Right ventricle myocardium superior (tissue), 1 donor: Measurements from ENCODE around the gene TIGD6. TPM values are rescaled to one million over a fixed set of nuclear protein-coding genes. Genes with fewer than 3 reads are reported as not detected.

Source experiments
- ATAC-seq: fragments of 200-7000 bp; cut with Tn5 transposase; one replicate; pipeline ENCODE4 v1.9.1; 2020; ENCODE audit warnings: mild to moderate bottlenecking; ENCODE audit not compliant: poor library complexity
- DNase-seq: peaks from one replicate; pipeline ENCODE4 v3.0.0-alpha.2; 2020
- intact Hi-C: fragments of 100-400 bp; cut with DNase I; formaldehyde crosslinking; loops from one replicate; pipeline ENCODE4 v1.11.2; 2022
- total RNA-seq: library from RNA; stranded (reverse); fragmentation: NEBNext Ultra II Directional; extraction: Animal tissue kit (Norgen Biotek cat#: 25700); gene quantifications from one replicate; pipeline ENCODE4 v1.2.1, GENCODE V29; 2021
- donor health status: DM: no; HTN: yes; CAD: no; lungs with severe emphysema.

The TIGD6 gene
- total RNA-seq, 1 donor from 2014 or later: 1.9 TPM

DNA sequence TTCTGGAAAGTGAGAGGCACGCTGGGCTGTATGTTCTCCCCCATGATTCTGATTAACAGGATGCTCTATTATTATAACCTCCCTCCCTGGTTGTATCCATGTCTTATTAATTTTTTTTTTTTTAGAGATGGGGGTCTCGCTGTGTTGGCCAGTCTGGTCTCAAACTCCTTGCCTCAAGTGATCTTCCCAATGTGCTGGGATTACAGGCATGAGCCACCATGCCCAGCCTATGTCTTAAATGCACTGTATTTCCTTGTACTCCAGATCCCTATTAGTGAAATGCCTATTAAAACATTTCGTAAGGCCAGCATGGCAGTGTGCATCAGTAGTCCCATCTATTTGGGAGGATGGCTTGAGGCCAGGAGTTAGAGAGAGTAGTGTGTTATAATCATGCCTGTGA lies 7.0 kb downstream of the TIGD6 start:
- intact Hi-C loops: loop anchor here (5.0 kb wide), 1 partner anchor 161 kb away; no protein-coding TSS in a partner anchor

DNA sequence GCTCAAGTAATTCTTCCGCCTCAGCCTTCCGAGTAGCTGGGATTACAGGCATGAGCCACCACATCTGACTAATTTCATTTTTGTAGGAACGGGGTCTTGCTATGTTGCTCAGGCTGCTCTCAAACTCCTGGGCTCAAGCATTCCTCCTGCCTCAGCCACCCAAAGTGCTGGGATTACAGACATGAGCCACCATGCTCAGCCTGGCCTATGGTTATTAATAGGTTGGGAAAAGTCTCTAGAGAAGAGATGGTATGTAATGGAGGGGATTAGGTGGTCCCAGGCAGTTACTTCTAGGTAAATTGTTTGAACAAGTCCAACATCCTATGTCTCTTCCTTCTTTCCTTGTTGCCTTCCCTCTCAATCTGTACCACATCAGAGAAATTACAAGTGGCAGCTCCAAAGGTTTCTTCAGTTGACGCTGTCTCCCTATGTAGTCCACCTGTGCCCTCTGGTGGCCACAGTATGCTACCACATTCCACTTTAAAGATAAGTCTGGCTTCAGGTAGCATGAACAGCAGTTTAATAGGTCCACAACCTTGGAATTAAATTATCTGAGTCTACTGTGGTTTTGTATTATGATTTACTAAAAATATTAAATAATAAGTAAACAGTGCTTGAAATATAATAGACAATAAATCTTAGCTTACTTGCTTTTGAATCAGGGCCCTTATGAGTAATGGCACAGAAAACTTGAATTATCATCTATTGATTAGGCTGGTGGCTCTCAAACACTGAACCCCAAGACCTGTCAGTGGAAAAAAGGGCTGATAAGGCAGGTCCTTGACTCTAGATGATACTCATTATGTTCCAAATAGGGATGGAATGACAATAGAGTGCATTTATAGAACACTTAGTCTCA lies 9.7 kb downstream of the TIGD6 start:
- intact Hi-C loops: loop anchor here (2.0 to 5.0 kb wide), 2 partner anchors 158 to 354 kb away; no protein-coding TSS in a partner anchor
- ATAC-seq (peak; percentile 85), DNase-seq (peak; percentile 64)

More for the DNA sequence above, 7.0 kb downstream of the TIGD6 start:
- ATAC-seq (no peak), DNase-seq (no peak)

DNA sequence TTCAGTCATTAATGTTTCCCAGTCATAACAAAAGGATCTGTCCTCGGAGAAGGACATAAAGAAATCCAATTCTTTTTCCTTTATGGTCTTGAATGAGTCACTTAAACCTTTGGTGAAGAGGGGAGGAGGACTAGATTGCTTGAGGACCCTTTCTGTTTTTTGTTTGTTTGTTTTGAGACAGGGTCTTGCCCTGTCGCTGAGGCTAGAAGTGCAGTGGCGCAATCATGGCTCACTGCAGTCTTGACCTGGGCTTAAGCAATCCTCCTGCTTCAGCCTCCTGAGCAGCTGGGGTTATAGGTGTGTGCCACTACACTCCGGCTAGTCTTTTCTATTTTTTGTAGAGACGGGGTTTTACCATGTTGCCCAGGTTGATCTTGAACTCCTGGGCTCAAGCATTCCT lies 12.3 kb downstream of the TIGD6 start:
- no peak for DNase-seq
- intact Hi-C loops: no loop called here

DNA sequence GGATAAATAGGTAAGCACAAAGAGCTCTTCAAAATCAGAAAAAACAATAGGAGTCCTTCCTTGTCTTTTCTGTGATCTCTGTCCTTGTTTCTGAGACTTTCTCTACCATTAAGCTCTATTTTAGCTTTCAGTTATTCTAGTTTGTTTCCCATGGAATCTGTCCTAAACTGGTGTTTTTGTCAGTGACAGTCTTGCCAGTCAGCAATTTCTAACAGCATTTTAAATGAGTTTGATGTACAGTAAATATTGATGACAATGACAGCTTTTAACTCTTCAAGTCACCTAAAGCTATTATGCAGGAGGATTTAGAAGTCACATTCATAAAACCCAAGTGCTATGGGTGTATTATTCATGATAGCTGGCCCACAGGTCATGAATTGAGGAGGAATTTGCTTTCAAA lies 17.9 kb downstream of the TIGD6 start:
- ATAC-seq: no peak
- no peak for DNase-seq
- intact Hi-C loops: no loop called here

More for the DNA sequence above, 12.3 kb downstream of the TIGD6 start:
- ATAC-seq: no peak

- DNase-seq (no peak), ATAC-seq (no peak)
- intact Hi-C loops: no loop called here
Observed at GRCh38 chr5:149981206-149981605, 19.2 kb downstream of the TIGD6 start.

DNA sequence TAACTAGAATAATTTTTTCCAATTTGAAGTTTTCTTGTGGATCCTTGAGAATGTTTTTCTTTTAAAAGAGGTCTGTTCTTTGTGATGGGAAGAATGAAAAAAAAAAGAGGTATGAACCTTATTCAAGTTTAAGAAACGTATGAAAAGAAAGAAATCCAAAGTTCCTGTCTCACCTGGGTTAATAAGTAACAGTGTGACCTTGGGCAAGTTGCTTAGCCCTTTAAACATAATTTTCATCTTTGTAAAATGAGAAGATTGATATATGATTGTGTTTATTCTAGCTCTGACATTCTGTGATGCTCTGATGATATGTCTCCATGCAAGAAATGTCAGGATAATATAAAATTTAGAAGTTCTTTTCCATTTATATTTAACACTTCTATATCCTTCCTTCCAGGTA lies 20.6 kb downstream of the TIGD6 start:
- ATAC-seq: no peak
- DNase-seq: no peak
- intact Hi-C loops: no loop called here

DNA sequence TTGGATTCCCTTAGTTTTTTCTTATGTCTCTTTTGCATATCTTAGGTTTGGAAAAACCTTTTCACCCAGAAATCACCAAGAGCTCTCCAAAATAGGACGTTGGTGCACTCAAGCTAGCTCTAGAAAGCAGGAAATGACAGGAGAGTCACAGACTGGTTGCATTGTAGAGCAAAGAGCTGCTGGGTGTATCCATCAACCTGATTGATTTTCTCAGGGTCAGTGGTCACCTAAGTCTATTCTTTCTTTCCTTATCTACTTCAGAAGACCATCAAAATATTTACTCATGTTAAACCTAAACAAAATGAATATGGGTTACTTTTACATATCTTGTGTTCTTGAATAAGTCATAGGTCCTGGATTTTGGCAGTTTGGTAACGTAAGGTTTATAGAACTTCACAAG lies 25.0 kb downstream of the TIGD6 start:
- ATAC-seq: no peak
- DNase-seq: no peak
- intact Hi-C loops: no loop called here

- DNase-seq (no peak), ATAC-seq (no peak)
- intact Hi-C loops: no loop called here
Observed at GRCh38 chr5:149969181-149969930, 31.1 kb downstream of the TIGD6 start.

DNA sequence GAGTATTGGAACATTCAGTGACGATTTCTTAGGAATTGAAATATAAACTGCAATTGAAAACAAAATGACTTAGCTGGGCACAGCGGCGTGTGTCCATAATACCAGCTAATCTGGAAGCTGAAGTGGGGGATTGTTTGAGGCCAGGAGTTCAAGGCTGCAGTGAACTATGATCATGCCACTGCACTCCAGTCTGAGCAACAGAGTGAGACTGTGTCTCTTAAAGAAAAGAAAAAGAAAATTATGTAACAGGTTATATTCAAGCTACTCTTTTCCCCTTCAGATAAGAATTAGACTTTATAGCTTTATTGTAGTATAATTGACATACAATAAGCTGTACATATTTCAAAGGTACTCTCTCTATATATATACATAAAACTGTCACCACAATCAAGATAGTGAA lies 33.5 kb downstream of the TIGD6 start:
- DNase-seq: no peak
- no peak for ATAC-seq
- intact Hi-C loops: no loop called here

DNA sequence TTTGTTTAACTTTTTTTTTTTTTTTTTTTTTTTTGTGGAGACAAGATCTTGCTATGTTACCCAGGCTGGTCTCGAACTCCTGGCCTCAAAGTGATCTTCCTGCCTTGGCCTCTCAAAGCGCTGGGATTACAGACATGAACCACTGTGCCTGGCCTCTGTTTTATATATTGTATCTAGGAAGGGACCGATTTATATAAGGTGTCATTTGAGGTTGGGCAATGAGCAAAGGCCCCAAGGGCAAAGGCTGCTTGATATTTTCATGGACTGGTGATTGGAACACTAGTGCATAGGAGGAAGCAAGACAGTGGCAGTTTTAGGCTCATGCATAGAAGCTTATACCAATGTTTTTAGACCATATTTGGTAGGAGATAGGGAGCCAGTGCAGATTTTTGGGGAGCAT lies 36.7 kb downstream of the TIGD6 start:
- intact Hi-C loops: no loop called here
- DNase-seq (no peak), ATAC-seq (no peak)

DNA sequence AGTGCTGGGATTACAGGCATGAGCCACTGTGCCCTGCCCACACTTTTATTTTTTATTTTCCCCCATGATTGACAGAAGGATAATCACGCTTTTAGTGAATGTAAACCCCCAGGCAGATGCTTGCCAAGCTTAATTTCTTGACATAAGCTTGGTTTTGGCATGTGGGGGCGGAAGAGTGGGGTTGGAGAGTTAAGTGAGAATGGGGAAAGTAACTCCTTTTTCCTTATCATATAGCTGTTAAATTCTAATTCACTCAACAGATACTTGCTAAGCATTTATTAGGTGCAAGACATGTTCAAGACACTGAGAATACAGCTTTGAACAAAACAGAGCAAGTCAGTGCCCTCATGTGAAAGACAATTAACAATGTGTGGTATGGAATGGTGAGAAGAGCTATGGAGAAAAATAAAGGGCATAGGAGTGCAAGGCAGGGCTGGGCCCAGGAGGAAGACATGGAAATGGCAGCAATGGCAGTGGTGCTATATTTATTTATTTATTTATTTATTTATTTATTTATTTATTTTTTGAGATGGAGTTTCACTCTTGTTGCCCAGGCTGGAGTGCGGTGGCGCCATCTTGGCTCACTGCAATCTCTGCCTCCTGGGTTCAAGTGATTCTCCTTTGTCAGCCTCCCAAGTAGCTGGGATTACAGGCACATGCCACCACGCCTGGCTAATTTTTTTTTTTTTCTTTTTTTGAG lies 37.7 kb downstream of the TIGD6 start:
- intact Hi-C loops: no loop called here
- no peak for DNase-seq
- ATAC-seq: no peak

DNA sequence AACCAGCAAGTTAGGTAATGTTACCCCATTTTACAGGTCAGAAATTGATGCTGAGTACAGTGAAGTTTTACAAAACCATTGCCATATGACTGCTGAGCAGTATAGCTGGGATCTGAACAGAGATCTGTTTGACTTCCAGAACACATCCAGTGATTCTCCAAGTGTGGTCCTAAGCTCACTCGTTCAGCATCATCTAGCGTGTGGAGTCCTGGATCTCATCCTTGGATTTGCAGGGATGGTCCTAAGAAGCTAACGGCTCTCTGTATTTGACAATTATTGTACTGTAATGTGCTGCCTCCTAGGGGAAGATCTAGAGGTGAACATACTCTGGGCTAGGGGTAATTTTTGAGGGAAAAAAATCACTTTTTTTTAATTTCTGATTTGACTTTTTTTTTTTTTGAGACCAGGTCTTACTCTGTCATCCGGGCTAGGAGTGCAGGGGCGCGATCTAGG lies 38.5 kb downstream of the TIGD6 start:
- DNase-seq (no peak), ATAC-seq (no peak)
- intact Hi-C loops: no loop called here

- no peak for ATAC-seq
- intact Hi-C loops: no loop called here
- DNase-seq: no peak
Observed at GRCh38 chr5:149961186-149961685, 39.2 kb downstream of the TIGD6 start.

DNA sequence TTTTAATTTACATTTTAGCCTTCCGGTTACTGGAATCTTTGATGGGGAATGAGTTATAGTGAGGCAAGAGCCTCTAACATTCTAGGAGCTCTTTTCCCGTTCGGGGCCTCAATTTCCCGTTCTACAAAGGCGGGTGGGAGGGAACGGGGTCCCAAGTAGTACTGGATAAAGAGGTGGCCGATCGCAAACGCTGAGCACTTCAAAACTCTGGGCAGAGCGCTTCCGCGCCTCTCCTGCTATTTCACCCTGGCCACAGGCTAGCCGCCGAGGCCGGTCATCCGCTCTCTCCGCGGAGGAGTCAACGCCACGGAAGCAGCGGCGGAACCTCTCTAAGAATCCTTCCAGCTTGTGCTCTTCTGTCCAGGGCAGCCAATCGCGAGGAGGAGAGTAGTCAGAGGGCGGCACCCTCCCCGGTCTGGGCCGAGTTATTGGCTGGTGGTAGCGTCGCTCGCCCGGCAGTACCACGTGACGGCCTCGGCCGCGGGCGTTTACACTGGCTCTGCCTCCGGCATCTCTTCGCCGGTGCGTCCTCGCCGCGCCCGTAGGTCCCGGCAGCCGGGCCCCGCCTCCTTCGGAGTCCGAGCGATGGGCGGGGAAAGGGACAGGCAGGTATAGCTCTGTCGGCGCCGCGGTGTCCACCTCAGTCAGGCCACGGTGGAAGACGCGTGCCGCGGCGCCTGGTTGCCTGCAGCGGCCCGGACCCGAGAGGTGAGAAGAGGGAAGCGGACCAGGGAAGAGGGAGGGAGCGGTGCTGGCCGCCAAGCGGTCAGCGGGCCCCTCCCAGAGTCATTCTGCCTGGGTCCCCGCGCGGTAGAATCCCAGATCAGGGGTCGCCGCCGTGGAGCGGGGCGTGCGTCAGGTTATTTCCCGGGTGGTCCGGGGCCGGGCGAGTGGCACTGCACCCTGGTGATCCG lies 39.9 kb downstream of the TIGD6 start, which contains the start of gene SLC26A2:
Gene SLC26A2 (plus strand): TSS at position 487 of the 914 bp plus-strand sequence. CDS start 16,895 bp downstream, outside the sequence.
- ATAC-seq: peak; percentile 99
- intact Hi-C loops: no loop called here
- peak; percentile 98 for DNase-seq

GRCh38 chr5:149959406-149960236 lies 40.8 kb downstream of the TIGD6 start:
- intact Hi-C loops: no loop called here
- DNase-seq (no peak), ATAC-seq (peak; percentile 6)

DNA sequence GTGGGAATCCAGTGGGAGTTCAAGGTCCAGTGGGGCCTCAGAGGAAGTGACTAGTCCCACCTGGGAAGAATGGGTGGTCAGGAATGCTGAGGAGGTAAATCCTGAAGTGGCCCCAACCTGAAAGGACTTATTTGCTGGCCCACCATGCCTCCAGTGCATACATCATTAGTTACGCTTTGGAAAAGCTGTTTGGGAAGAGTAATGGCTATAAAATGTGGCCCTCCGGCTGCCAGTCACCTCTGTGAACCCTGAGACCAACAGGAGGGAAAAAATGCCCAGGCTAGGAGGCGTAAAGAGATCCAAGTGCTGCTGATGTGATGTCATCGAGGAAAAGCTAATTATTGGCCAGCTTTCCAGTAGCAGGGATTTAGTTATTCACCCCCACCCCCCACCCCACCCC lies 42.6 kb downstream of the TIGD6 start:
- ATAC-seq (no peak), DNase-seq (no peak)
- intact Hi-C loops: no loop called here

DNA sequence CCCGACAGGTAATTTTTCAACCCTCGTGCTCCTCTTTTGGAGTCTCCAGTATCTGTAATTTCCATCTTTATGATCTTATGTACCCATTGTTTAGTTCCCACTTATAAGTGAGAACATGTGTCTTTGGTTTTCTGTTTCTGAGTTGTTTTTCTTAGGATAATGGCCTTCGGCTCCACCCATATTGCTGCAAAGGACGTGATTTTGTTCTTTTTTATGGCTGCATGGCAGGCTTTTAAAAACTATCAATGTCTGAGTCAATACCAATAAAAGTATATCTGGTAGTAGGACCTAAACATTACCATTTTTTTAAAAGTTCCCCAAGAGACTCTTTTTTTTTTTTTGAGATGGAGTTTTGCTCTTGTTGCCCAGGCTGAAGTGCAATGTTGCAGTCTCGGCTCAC lies 43.8 kb downstream of the TIGD6 start:
- intact Hi-C loops: no loop called here
- DNase-seq: no peak
- ATAC-seq: no peak
